Measurements from ENCODE around the gene GSKIP.
A peak's percentile ranks its signal among the peaks of the same experiment; 100 is the strongest.

Gene GSKIP, protein sequence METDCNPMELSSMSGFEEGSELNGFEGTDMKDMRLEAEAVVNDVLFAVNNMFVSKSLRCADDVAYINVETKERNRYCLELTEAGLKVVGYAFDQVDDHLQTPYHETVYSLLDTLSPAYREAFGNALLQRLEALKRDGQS

GRCh38 chr14:96362965-96363750 is at the start of gene GSKIP, which contains the start of gene ATG2B:
Gene GSKIP, plus strand, starts transcription at chr14:96363526. Its CDS starts 18,722 bp downstream, at chr14:96382248.
Gene ATG2B, minus strand, starts transcription at chr14:96363341. Its CDS starts 365 bp downstream, at chr14:96362976.
- peak; percentile 43 for DNase-seq (ENCODE audit: low read depth)
- TF ChIP-seq CTCF (IDR thresholded peaks at IDR 0.05; ENCODE audit: control insufficient read depth, insufficient read depth, low read depth, low read length, missing control alignments) = no peak
- peak within 1 kb of the TSS; percentile 98 for H3K4me3 ChIP-seq (ENCODE audit: control insufficient read depth, low read depth, low read length)

DNA sequence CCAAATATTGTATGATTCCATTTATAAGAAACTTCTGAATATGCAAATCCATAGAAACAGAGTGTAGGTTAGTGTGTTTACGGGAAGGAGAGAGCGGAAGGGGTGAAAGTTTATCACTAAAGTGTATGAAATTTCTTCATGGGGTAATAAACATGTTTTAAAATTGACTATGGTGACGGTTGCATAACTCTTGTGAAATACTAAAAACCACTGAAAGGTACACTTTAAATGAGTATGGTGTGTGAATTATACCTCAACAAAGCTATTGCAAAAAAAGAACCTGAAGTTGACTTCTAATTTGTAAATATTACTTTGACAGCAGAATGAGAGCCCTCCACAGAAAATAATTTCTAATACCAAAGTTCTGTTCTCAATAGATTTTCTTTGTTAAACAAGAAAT is 47.2 kb upstream of the GSKIP start:
- DNase-seq (ENCODE audit: low read depth) = no peak
- no peak overlapping the region for H3K4me3 ChIP-seq (ENCODE audit: control insufficient read depth, low read depth, low read length)
- no peak for TF ChIP-seq CTCF (IDR thresholded peaks at IDR 0.05; ENCODE audit: control insufficient read depth, insufficient read depth, low read depth, low read length, missing control alignments)

DNA sequence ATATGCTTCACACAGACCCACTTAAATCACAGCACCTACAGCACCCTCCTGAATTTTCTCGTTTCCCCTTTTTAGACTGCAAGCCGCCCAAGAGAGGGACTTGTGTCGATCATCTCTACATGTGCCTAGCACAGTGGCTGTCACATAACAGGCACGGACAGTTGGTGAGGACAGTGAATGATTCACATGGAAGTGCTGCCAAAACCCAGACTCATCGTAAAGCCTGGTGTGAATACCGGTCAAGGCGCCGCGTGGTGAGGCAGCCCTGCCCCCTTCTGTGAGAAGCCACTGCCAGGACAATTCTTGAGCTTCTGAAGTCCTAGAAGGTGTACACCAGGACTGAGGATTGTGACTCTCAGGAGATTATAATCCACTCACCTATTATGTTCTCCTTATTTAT is 44.5 kb upstream of the GSKIP start:
- H3K4me3 ChIP-seq (ENCODE audit: control insufficient read depth, low read depth, low read length) = no peak overlapping the region
- no peak for TF ChIP-seq CTCF (IDR thresholded peaks at IDR 0.05; ENCODE audit: control insufficient read depth, insufficient read depth, low read depth, low read length, missing control alignments)
- DNase-seq (ENCODE audit: low read depth) = no peak

DNA sequence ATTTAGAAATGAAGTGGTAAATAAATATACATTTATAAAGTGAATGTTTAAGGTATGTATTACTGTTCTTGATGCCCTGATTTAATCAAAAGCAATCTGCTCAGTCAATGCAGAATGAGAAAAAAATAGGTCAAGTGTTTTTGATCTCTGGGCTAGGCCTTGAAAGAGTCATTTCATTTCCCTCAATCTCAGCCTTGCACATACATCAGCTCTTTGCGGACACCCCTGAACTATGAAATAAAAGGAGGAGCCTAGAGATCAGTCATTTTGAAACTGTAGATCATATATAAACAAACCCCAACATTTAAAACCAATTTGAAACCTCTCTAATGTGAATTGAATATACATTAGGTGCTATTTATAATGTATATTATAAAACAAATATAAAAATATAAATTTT is 42.7 kb upstream of the GSKIP start:
- TF ChIP-seq CTCF (IDR thresholded peaks at IDR 0.05; ENCODE audit: control insufficient read depth, insufficient read depth, low read depth, low read length, missing control alignments) = no peak
- no peak for DNase-seq (ENCODE audit: low read depth)
- no peak overlapping the region for H3K4me3 ChIP-seq (ENCODE audit: control insufficient read depth, low read depth, low read length)

GRCh38 chr14:96324219-96324618 is 39.1 kb upstream of the GSKIP start:
- no peak overlapping the region for H3K4me3 ChIP-seq (ENCODE audit: control insufficient read depth, low read depth, low read length)
- DNase-seq (ENCODE audit: low read depth) = no peak
- no peak for TF ChIP-seq CTCF (IDR thresholded peaks at IDR 0.05; ENCODE audit: control insufficient read depth, insufficient read depth, low read depth, low read length, missing control alignments)

DNA sequence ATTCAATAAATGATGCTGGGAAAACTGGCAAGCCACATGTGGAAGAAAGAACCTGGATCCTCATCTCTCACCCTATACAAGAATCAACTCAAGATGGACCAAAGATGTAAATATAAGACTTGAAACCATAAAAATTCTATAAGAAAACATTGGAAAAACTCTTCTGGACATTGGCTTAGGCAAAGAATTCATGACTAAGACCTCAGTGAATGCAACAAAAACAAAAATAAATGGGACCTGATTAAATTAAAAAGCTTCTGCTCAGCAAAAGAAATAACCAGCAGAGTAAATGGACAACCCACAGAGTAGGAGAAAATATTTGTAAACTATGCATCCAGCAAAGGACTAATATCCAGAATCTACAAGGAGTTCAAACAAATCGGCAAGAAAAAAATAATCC is 24.8 kb upstream of the GSKIP start:
- no peak for TF ChIP-seq CTCF (IDR thresholded peaks at IDR 0.05; ENCODE audit: control insufficient read depth, insufficient read depth, low read depth, low read length, missing control alignments)

More for the DNA sequence above, 24.8 kb upstream of the GSKIP start:
- no peak overlapping the region for H3K4me3 ChIP-seq (ENCODE audit: control insufficient read depth, low read depth, low read length)
- DNase-seq (ENCODE audit: low read depth) = no peak

All from AG09309 (cell line).